HEK293 (cell line): ENCODE measurements around the gene TRAF1.
A peak's percentile ranks its signal among the peaks of the same experiment; 100 is the strongest.

Source experiments
- CTCF ChIA-PET: fragments of 350-600 bp; formaldehyde crosslinking; extraction: SDS; loops from one replicate; lab custom pipeline; 2021; ENCODE audit warnings: antibody characterized with exemption; lab: Yijun Ruan, JAX
- POLR2A ChIA-PET: fragments of 300-600 bp; formaldehyde crosslinking; extraction: SDS; loops from one replicate; lab custom pipeline; 2020; ENCODE audit warnings: antibody characterized with exemption, inconsistent platforms; lab: Yijun Ruan, JAX
- H3K27ac ChIP-seq: fragments of 200-500 bp; sonication (Bioruptor generic); 2 replicates; pipeline ENCODE4 v1.5.1; 2014; ENCODE audit warnings: low read depth, low read length, control low read depth, inconsistent platforms; ENCODE audit errors: extremely low read depth
- H3K36me3 ChIP-seq, 2 experiments: fragments of 200-500 bp in 1 of 2; sonication (Bioruptor generic) in 1 of 2; 1 replicate in 1 of 2; 2 replicates in 1 of 2; pipeline ENCODE4 v1.5.1; 2014 to 2017; ENCODE audit warnings: inconsistent platforms in 2 of 2, low read length in 2 of 2; ENCODE audit not compliant: control insufficient read depth in 2 of 2, insufficient read depth in 1 of 2
- H3K4me1 ChIP-seq: fragments of 200-500 bp; sonication (Bioruptor generic); 2 replicates; pipeline ENCODE4 v1.5.1; 2014; ENCODE audit warnings: mild to moderate bottlenecking, low read length, inconsistent platforms; ENCODE audit not compliant: control insufficient read depth, insufficient read depth
- H3K4me3 ChIP-seq: 2 replicates; pipeline ENCODE4 v1.5.1; 2011; ENCODE audit warnings: low read depth, mild to moderate bottlenecking, control low read depth, low read length, moderate library complexity
- H3K9me3 ChIP-seq: fragments of 200-500 bp; sonication (Bioruptor generic); 2 replicates; pipeline ENCODE4 v1.5.1; 2014; ENCODE audit warnings: low read depth, low read length, inconsistent platforms; ENCODE audit not compliant: control insufficient read depth, insufficient read depth
- GLIS2 ChIP-seq: fragments of 450-650 bp; formaldehyde crosslinking; IDR thresholded peaks from 2 replicates; pipeline ENCODE4 v1.5.1; 2016; ENCODE audit warnings: missing biosample characterization, missing genetic modification characterization
- PATZ1 ChIP-seq: fragments of 450-650 bp; formaldehyde crosslinking; IDR thresholded peaks from 2 replicates; pipeline ENCODE4 v1.5.1; 2016; ENCODE audit warnings: missing biosample characterization, missing genetic modification characterization
- SCRT2 ChIP-seq: fragments of 450-650 bp; formaldehyde crosslinking; IDR thresholded peaks from 2 replicates; pipeline ENCODE4 v1.5.1; 2016; ENCODE audit warnings: missing biosample characterization, missing genetic modification characterization
- ZFP37 ChIP-seq: fragments of 450-650 bp; formaldehyde crosslinking; IDR thresholded peaks from 2 replicates; pipeline ENCODE4 v1.5.1; 2016; ENCODE audit warnings: missing biosample characterization, missing genetic modification characterization
- ZFP41 ChIP-seq: fragments of 450-650 bp; formaldehyde crosslinking; IDR thresholded peaks from 2 replicates; pipeline ENCODE4 v1.5.1; 2016; ENCODE audit warnings: missing biosample characterization, missing genetic modification characterization, borderline replicate concordance
- ZNF121 ChIP-seq: fragments of 450-650 bp; formaldehyde crosslinking; IDR thresholded peaks from 2 replicates; pipeline ENCODE4 v1.5.1; 2016; ENCODE audit warnings: missing biosample characterization, missing genetic modification characterization
- ZNF133 ChIP-seq: fragments of 450-650 bp; formaldehyde crosslinking; IDR thresholded peaks from 2 replicates; pipeline ENCODE4 v1.5.1; 2016; ENCODE audit warnings: missing biosample characterization, missing genetic modification characterization
- ZNF341 ChIP-seq: fragments of 450-650 bp; formaldehyde crosslinking; IDR thresholded peaks from 2 replicates; pipeline ENCODE4; 2016; ENCODE audit warnings: low read depth, missing biosample characterization, missing genetic modification characterization
- ZNF426 ChIP-seq: fragments of 450-650 bp; formaldehyde crosslinking; IDR thresholded peaks from 2 replicates; pipeline ENCODE4 v1.5.1; 2017; ENCODE audit warnings: missing biosample characterization, missing genetic modification characterization, mild to moderate bottlenecking, inconsistent platforms, moderate library complexity
- ZNF639 ChIP-seq: fragments of 450-650 bp; formaldehyde crosslinking; IDR thresholded peaks from 2 replicates; pipeline ENCODE4 v1.5.1; 2016; ENCODE audit warnings: missing biosample characterization, missing genetic modification characterization
- ZNF645 ChIP-seq: fragments of 450-650 bp; formaldehyde crosslinking; IDR thresholded peaks from 2 replicates; pipeline ENCODE4; 2016; ENCODE audit warnings: missing biosample characterization, missing genetic modification characterization
- ZNF776 ChIP-seq: fragments of 450-650 bp; formaldehyde crosslinking; IDR thresholded peaks from 2 replicates; pipeline ENCODE4 v1.5.0; 2017; ENCODE audit warnings: missing biosample characterization, missing genetic modification characterization, borderline replicate concordance
- TF ChIP-seq, protein P1 (sequence below): fragments of 450-650 bp; formaldehyde crosslinking; IDR thresholded peaks from 2 replicates; pipeline ENCODE4 v1.5.1; 2016; ENCODE audit warnings: missing biosample characterization, missing genetic modification characterization
- TF ChIP-seq, protein P2 (sequence below): fragments of 450-650 bp; IDR thresholded peaks from 2 replicates; pipeline ENCODE4 v1.5.1; 2018; ENCODE audit warnings: missing biosample characterization, missing genetic modification characterization

Gene TRAF1

DNA sequence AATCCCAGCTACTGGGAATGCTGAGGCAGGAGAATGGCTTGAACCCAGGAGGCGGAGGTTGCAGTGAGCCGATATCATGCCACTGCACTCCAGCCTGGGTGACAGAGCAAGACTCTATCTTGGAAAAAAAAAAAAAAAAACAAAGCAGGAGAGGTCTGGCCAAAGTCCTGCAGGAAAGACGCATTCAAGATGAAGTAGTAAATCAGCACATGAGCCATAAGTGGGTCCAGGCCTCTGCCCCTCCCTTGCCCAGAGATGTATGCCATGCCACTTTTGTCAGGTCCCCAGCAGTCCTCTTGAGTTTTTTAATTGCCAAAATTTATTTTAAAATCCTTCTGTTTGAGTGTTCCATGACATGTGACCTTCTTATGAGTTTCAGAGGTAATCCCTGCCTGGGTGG lies 41.1 kb downstream of the TRAF1 start (continued):
- TF ChIP-seq ZNF639 (tag by site-specific recombination) = no peak

DNA sequence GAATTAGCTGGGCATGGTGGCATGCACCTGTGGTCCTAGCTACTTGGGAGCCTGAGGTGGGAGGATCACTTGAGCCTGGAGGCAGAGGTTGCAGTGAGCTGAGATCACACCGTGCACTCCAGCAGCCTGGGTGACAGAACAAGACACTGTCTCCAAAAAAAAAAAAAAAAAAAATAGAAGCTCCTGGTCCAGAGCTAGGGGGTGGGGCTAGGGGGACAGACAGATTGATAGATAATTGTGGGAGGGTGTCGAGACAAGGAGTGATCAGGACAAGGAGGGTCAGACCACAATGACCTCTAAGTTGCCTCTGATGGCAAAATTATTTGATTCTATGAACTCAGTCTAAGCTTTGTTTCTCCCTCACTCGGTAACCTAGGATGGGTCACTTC lies 43.0 kb downstream of the TRAF1 start:
- TF ChIP-seq, protein P1, sequence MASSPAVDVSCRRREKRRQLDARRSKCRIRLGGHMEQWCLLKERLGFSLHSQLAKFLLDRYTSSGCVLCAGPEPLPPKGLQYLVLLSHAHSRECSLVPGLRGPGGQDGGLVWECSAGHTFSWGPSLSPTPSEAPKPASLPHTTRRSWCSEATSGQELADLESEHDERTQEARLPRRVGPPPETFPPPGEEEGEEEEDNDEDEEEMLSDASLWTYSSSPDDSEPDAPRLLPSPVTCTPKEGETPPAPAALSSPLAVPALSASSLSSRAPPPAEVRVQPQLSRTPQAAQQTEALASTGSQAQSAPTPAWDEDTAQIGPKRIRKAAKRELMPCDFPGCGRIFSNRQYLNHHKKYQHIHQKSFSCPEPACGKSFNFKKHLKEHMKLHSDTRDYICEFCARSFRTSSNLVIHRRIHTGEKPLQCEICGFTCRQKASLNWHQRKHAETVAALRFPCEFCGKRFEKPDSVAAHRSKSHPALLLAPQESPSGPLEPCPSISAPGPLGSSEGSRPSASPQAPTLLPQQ (tag by site-specific recombination) = no peak
- no peak for TF ChIP-seq ZNF341 (tag by site-specific recombination)
- TF ChIP-seq ZNF121 (tag by site-specific recombination) = no peak
- no peak for TF ChIP-seq ZNF426 (tag by site-specific recombination)
- TF ChIP-seq ZFP41 (tag by site-specific recombination) = no peak
- TF ChIP-seq ZNF645 (tag by site-specific recombination) = no peak
- no peak for TF ChIP-seq ZNF133
- no peak for TF ChIP-seq ZFP37 (tag by site-specific recombination)
- no peak for TF ChIP-seq ZNF776 (tag by site-specific recombination)
- TF ChIP-seq GLIS2 (tag by site-specific recombination) = no peak
- TF ChIP-seq PATZ1 (tag by site-specific recombination) = no peak
- TF ChIP-seq, all 188 proteins: peak for 0
- Histone ChIP-seq H3K27ac (no peak overlapping the region), H3K9me3 (no peaks in the 10 kb centered on the region), H3K4me1 (no peaks in the 10 kb centered on the region), H3K36me3 (no peaks in the 10 kb centered on the region), H3K4me3 (no peak overlapping the region)
- POLR2A ChIA-PET = interaction anchor here (0.7 to 1.4 kb wide), 3 partner anchors 90 to 318 kb away, joined by 4 to 10 read pairs (median 5); partner anchors contain the start of gene FBXW2
- CTCF ChIA-PET = interaction anchor here (0.5 to 0.7 kb wide), 2 partner anchors 10 to 49 kb away, joined by 3 read pairs; no protein-coding TSS in a partner anchor

GRCh38 chr9:120882935-120883607 lies 43.5 kb downstream of the TRAF1 start:
- POLR2A ChIA-PET = interaction anchor here (0.7 to 0.9 kb wide), 2 partner anchors 90 to 319 kb away, joined by 5 to 10 read pairs; partner anchors contain the start of gene FBXW2
- H3K4me1 ChIP-seq = no peaks in the 10 kb centered on the region

More at GRCh38 chr9:120882935-120883607, 43.5 kb downstream of the TRAF1 start:
- H3K4me3 ChIP-seq = no peak overlapping the region
- H3K27ac ChIP-seq = no peak overlapping the region
- CTCF ChIA-PET = interaction anchor here (0.7 kb wide), 1 partner anchor 10 kb away, joined by 3 read pairs; no protein-coding TSS in a partner anchor
- no peaks in the 10 kb centered on the region for H3K9me3 ChIP-seq
- H3K36me3 ChIP-seq = no peaks in the 10 kb centered on the region
- peak; percentile 25; the same call in 1 of the 2 replicates for TF ChIP-seq SCRT2 (tag by site-specific recombination)
- TF ChIP-seq, protein P2, sequence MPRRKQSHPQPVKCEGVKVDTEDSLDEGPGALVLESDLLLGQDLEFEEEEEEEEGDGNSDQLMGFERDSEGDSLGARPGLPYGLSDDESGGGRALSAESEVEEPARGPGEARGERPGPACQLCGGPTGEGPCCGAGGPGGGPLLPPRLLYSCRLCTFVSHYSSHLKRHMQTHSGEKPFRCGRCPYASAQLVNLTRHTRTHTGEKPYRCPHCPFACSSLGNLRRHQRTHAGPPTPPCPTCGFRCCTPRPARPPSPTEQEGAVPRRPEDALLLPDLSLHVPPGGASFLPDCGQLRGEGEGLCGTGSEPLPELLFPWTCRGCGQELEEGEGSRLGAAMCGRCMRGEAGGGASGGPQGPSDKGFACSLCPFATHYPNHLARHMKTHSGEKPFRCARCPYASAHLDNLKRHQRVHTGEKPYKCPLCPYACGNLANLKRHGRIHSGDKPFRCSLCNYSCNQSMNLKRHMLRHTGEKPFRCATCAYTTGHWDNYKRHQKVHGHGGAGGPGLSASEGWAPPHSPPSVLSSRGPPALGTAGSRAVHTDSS (tag by site-specific recombination) = no peak
